H1 (cell line): Measurements from ENCODE around the gene RNF214. TPM values are rescaled to one million over a fixed set of nuclear protein-coding genes. Genes with fewer than 3 reads are reported as not detected.

ENCODE experiments used
- CEBPB ChIP-seq: IDR thresholded peaks from 2 replicates; pipeline ENCODE4 v1.6.1; 2012; ENCODE audit warnings: low read depth, low read length
- CHD7 ChIP-seq: fragments of 300-600 bp; sonication (generic); IDR thresholded peaks from 2 replicates; pipeline ENCODE4 v1.7.1; 2012; ENCODE audit warnings: low read length, moderate library complexity, mild to moderate bottlenecking, inconsistent platforms; ENCODE audit not compliant: insufficient replicate concordance
- HDAC2 ChIP-seq, 2 experiments: fragments of 300-600 bp in 1 of 2; sonication (generic) in 1 of 2; IDR thresholded peaks; 2 replicates each; pipeline ENCODE4 v1.6.1; 2011 to 2012; ENCODE audit warnings: low read depth in 2 of 2, low read length in 2 of 2, mild to moderate bottlenecking in 2 of 2, moderate library complexity in 2 of 2, borderline replicate concordance in 1 of 2, inconsistent platforms in 1 of 2
- MAFK ChIP-seq: IDR thresholded peaks from 2 replicates; pipeline ENCODE4 v1.6.1; 2012; ENCODE audit warnings: low read depth, mild to moderate bottlenecking, improper control_type of control experiment, low read length
- RFX5 ChIP-seq: IDR thresholded peaks from 2 replicates; pipeline ENCODE4 v1.6.1; 2011; ENCODE audit warnings: low read depth, low read length, improper control_type of control experiment, borderline replicate concordance
- RNF2 ChIP-seq: fragments of 200-900, 300-1000 bp; sonication (generic); IDR thresholded peaks from 2 replicates; pipeline ENCODE4 v1.7.1; 2016; ENCODE audit warnings: borderline replicate concordance, low read depth, mild to moderate bottlenecking, antibody characterized with exemption, low read length; ENCODE audit not compliant: poor library complexity, severe bottlenecking; ENCODE audit errors: missing control alignments
- SRF ChIP-seq: IDR thresholded peaks from 2 replicates; pipeline ENCODE4 v1.6.1; 2011; ENCODE audit warnings: mild to moderate bottlenecking, low read depth, low read length, moderate library complexity
- TAF1 ChIP-seq: IDR thresholded peaks from 2 replicates; pipeline ENCODE4 v1.6.1; 2011; ENCODE audit warnings: mild to moderate bottlenecking, low read depth, low read length
- TBP ChIP-seq: IDR thresholded peaks from 2 replicates; pipeline ENCODE4 v1.6.1; 2011; ENCODE audit warnings: low read depth, low read length, improper control_type of control experiment
- USF2 ChIP-seq: IDR thresholded peaks from 2 replicates; pipeline ENCODE4 v1.6.1; 2011; ENCODE audit warnings: low read length, improper control_type of control experiment
- polyA plus RNA-seq, 7 experiments: library from polyadenylated mRNA; depleted of rRNA in 3 of 7; stranded (reverse) in 5 of 7; unstranded in 2 of 7; fragments of >200 nt in 5 of 7; fragments of 200-250 nt in 2 of 7; gene quantifications; 1 replicate in 5 of 7; 2 replicates in 1 of 7; 4 replicates in 1 of 7; pipeline versions ENCODE4 v1.2.1 to v1.2.3, GENCODE V29; 2011 to 2013; ENCODE audit warnings: missing spikeins in 2 of 7, mixed read lengths in 2 of 7
- total RNA-seq: library from RNA; stranded (reverse); fragmentation: NEBNext Ultra II Directional; extraction: Animal tissue kit (Norgen Biotek cat#: 25700); gene quantifications from 2 replicates; pipeline ENCODE4 v1.2.1, GENCODE V29; 2021

The RNF214 gene
- total and polyA plus RNA-seq, 2 of the 8 experiments (the other 6 are each of a cell fraction or from before 2014, with no cell fraction given), result 34.9 to 35.6 TPM

GRCh38 chr11:117281159-117281558 lies 48.7 kb downstream of the RNF214 start (continued):
- TF ChIP-seq CHD7 (no peak), TBP (no peak), CEBPB (no peak), RFX5 (no peak), USF2 (no peak), TAF1 (no peak), HDAC2 (IDR thresholded peaks at IDR 0.05; ENCODE audit: borderline replicate concordance in 1 of 2, low read depth in 2 of 2, low read length in 2 of 2) (no peak), SRF (no peak), MAFK (no peak), RNF2 (no peak)
